IMR-90 (cell line): Measurements from ENCODE around the gene PRKCE. TPM values are rescaled to one million over a fixed set of nuclear protein-coding genes. Genes with fewer than 3 reads are reported as not detected.

ENCODE experiments used
- ATAC-seq: fragments of 200-7000 bp; cut with Tn5 transposase; 2 replicates; pipeline ENCODE4 v1.9.1; 2020; ENCODE audit warnings: low read depth, mild to moderate bottlenecking, moderate library complexity
- BruUV-seq: library from RNA; stranded (reverse); fragments of 400-500 nt; replicated peaks from 2 replicates; lab custom pipeline; 2021; lab: Mats Ljungman, UMichigan
- CTCF ChIA-PET: fragments of 300-600 bp; formaldehyde crosslinking; extraction: SDS; loops from one replicate; lab custom pipeline; 2021; ENCODE audit warnings: antibody characterized with exemption; lab: Yijun Ruan, JAX
- POLR2A ChIA-PET: fragments of 300-600 bp; sonication (Branson Sonifier 250); formaldehyde crosslinking; loops from one replicate; lab custom pipeline; 2022; ENCODE audit warnings: antibody characterized with exemption; ENCODE audit not compliant: unreplicated experiment; lab: Charles Lee
- DNase-seq: peaks from one replicate; pipeline ENCODE4 v3.0.0; 2013
- H2AFZ ChIP-seq: replicated peaks from 2 replicates; pipeline ENCODE3; 2013; ENCODE audit warnings: low read length, mild to moderate bottlenecking; ENCODE audit not compliant: poor library complexity
- H2AK5ac ChIP-seq: 2 replicates; pipeline ENCODE4 v1.6.1; 2013; ENCODE audit warnings: low read depth, low read length, inconsistent platforms
- H2AK9ac ChIP-seq: replicated peaks from 2 replicates; pipeline ENCODE3; 2013; ENCODE audit warnings: mild to moderate bottlenecking, low read depth, low read length, moderate library complexity; ENCODE audit not compliant: poor library complexity
- H2BK120ac ChIP-seq: 2 replicates; pipeline ENCODE4 v1.6.1; 2013; ENCODE audit warnings: low read depth, low read length, inconsistent platforms
- H2BK15ac ChIP-seq: 3 replicates; pipeline ENCODE4 v1.6.1; 2013; ENCODE audit warnings: low read depth, low read length, inconsistent platforms
- H2BK20ac ChIP-seq: 2 replicates; pipeline ENCODE4 v1.6.1; 2013; ENCODE audit warnings: low read depth, mild to moderate bottlenecking, inconsistent platforms, low read length, moderate library complexity
- H2BK5ac ChIP-seq: 2 replicates; pipeline ENCODE4 v1.6.1; 2013; ENCODE audit warnings: mild to moderate bottlenecking, low read depth, low read length, inconsistent platforms; ENCODE audit not compliant: poor library complexity, severe bottlenecking
- H3K14ac ChIP-seq: replicated peaks from 2 replicates; pipeline ENCODE4 v1.6.1; 2013; ENCODE audit warnings: low read depth, low read length, inconsistent platforms
- H3K18ac ChIP-seq: 2 replicates; pipeline ENCODE4 v1.6.1; 2013; ENCODE audit warnings: low read depth, low read length, control low read depth
- H3K23ac ChIP-seq: 2 replicates; pipeline ENCODE4 v1.6.1; 2013; ENCODE audit warnings: low read depth, low read length, inconsistent platforms
- H3K27ac ChIP-seq: 2 replicates; pipeline ENCODE4 v1.5.1; 2013; ENCODE audit warnings: mild to moderate bottlenecking, control low read depth, low read length; ENCODE audit not compliant: insufficient read depth
- H3K27me3 ChIP-seq: 2 replicates; pipeline ENCODE4 v1.6.1; 2013; ENCODE audit warnings: low read length; ENCODE audit not compliant: control insufficient read depth, insufficient read depth
- H3K36me3 ChIP-seq: 2 replicates; pipeline ENCODE4 v1.6.1; 2013; ENCODE audit warnings: low read length, mixed read lengths; ENCODE audit not compliant: control insufficient read depth, insufficient read depth
- H3K4ac ChIP-seq: 2 replicates; pipeline ENCODE4 v1.6.1; 2013; ENCODE audit warnings: low read depth, low read length, inconsistent platforms
- H3K4me1 ChIP-seq: 2 replicates; pipeline ENCODE4 v1.6.1; 2013; ENCODE audit warnings: low read length, mixed read lengths; ENCODE audit not compliant: control insufficient read depth, insufficient read depth
- H3K4me2 ChIP-seq: 2 replicates; pipeline ENCODE4 v1.6.1; 2013; ENCODE audit warnings: low read depth, mild to moderate bottlenecking, control low read depth, low read length, moderate library complexity
- H3K4me3 ChIP-seq: 2 replicates; pipeline ENCODE4 v1.5.1; 2013; ENCODE audit warnings: low read depth, mild to moderate bottlenecking, control low read depth, low read length, moderate library complexity; ENCODE audit not compliant: insufficient read depth
- H3K56ac ChIP-seq: 2 replicates; pipeline ENCODE4 v1.6.1; 2013; ENCODE audit warnings: low read length, inconsistent platforms; ENCODE audit not compliant: insufficient read depth; ENCODE audit errors: extremely low read depth
- H3K79me1 ChIP-seq, 2 experiments: 2 replicates each; pipeline ENCODE4 v1.6.1; 2013; ENCODE audit warnings: low read length in 2 of 2, inconsistent platforms in 1 of 2, low read depth in 1 of 2
- H3K9ac ChIP-seq: 2 replicates; pipeline ENCODE4 v1.6.1; 2013; ENCODE audit warnings: low read depth, low read length, control low read depth
- H3K9me1 ChIP-seq: 2 replicates; pipeline ENCODE4 v1.6.1; 2013; ENCODE audit warnings: low read length, inconsistent platforms; ENCODE audit not compliant: insufficient read depth
- H3K9me3 ChIP-seq: 2 replicates; pipeline ENCODE4 v1.6.1; 2013; ENCODE audit warnings: low read length; ENCODE audit not compliant: control insufficient read depth, insufficient read depth
- H4K20me1 ChIP-seq: 2 replicates; pipeline ENCODE4 v1.6.1; 2013; ENCODE audit warnings: low read length, inconsistent platforms; ENCODE audit not compliant: insufficient read depth
- H4K5ac ChIP-seq: 2 replicates; pipeline ENCODE4 v1.6.1; 2013; ENCODE audit warnings: mild to moderate bottlenecking, low read depth, low read length, control low read depth
- H4K8ac ChIP-seq, 2 experiments: 2 replicates each; pipeline ENCODE4 v1.6.1; 2013; ENCODE audit warnings: low read depth in 2 of 2, low read length in 2 of 2, control low read depth in 1 of 2, inconsistent platforms in 1 of 2
- H4K91ac ChIP-seq: 2 replicates; pipeline ENCODE4 v1.6.1; 2013; ENCODE audit warnings: low read depth, low read length, inconsistent platforms; ENCODE audit not compliant: insufficient read depth
- BHLHE40 ChIP-seq: fragments of 150-350 bp; IDR thresholded peaks from 2 replicates; pipeline ENCODE4 v1.6.1; 2016; ENCODE audit warnings: mild to moderate bottlenecking, low read depth, low read length
- CEBPB ChIP-seq: IDR thresholded peaks from 2 replicates; pipeline ENCODE4 v1.6.1; 2012; ENCODE audit warnings: low read depth, low read length, improper control_type of control experiment
- ELK1 ChIP-seq: fragments of 150-350 bp; IDR thresholded peaks from 2 replicates; pipeline ENCODE4 v1.6.1; 2016; ENCODE audit warnings: low read depth, mild to moderate bottlenecking, low read length, moderate library complexity, borderline replicate concordance
- FOS ChIP-seq: fragments of 150-350 bp; IDR thresholded peaks from 2 replicates; pipeline ENCODE4 v1.6.1; 2016; ENCODE audit warnings: low read depth, low read length
- MAFK ChIP-seq: IDR thresholded peaks from 2 replicates; pipeline ENCODE4 v1.6.1; 2012; ENCODE audit warnings: low read depth, low read length, improper control_type of control experiment
- MAZ ChIP-seq: IDR thresholded peaks from 2 replicates; pipeline ENCODE4 v1.6.1; 2012; ENCODE audit warnings: low read depth, mild to moderate bottlenecking, low read length, improper control_type of control experiment, moderate library complexity, borderline replicate concordance
- MXI1 ChIP-seq: IDR thresholded peaks from 2 replicates; pipeline ENCODE4 v1.6.1; 2012; ENCODE audit warnings: low read depth, mild to moderate bottlenecking, low read length, moderate library complexity, borderline replicate concordance
- NFE2L2 ChIP-seq: fragments of 150-350 bp; IDR thresholded peaks from 2 replicates; pipeline ENCODE4 v1.6.1; 2016; ENCODE audit warnings: low read depth, mild to moderate bottlenecking, low read length
- POLR2A ChIP-seq: IDR thresholded peaks from 2 replicates; pipeline ENCODE4 v1.6.1; 2012; ENCODE audit warnings: mild to moderate bottlenecking, low read depth, low read length
- RAD21 ChIP-seq: IDR thresholded peaks from 2 replicates; pipeline ENCODE4 v1.6.1; 2012; ENCODE audit warnings: low read length, improper control_type of control experiment
- RCOR1 ChIP-seq: IDR thresholded peaks from 2 replicates; pipeline ENCODE4 v1.6.1; 2012; ENCODE audit warnings: mild to moderate bottlenecking, low read length, improper control_type of control experiment; ENCODE audit not compliant: insufficient replicate concordance
- RFX5 ChIP-seq: IDR thresholded peaks from 2 replicates; pipeline ENCODE4 v1.8.0; 2012; ENCODE audit warnings: low read depth, mild to moderate bottlenecking, low read length, moderate library complexity
- SMC3 ChIP-seq: fragments of 150-350 bp; IDR thresholded peaks from 2 replicates; pipeline ENCODE4 v1.6.1; 2016; ENCODE audit warnings: low read depth, mild to moderate bottlenecking, antibody characterized with exemption, low read length, moderate library complexity
- WGBS, 2 experiments: methylation state at CpG; one replicate each; pipeline versions ENCODE4 v1.1.5 to v1.1.7; 2013; ENCODE audit warnings: missing lambda C conversion rate in 2 of 2; ENCODE audit not compliant: insufficient read length in 1 of 2; ENCODE audit errors: extremely low coverage in 2 of 2; 5-methylcytosine and 5-hydroxymethylcytosine counted together
- dilution Hi-C: fragments of 300-500 bp; cut with HindIII; formaldehyde crosslinking; loops from one replicate; pipeline ENCODE4 v1.14.3; 2018; ENCODE audit warnings: low sequenced_read_pairs; ENCODE audit not compliant: unreplicated experiment
- in situ Hi-C: fragments of 300-500 bp; cut with MboI; formaldehyde crosslinking; loops from 3 replicates; pipeline ENCODE4 v1.14.3; 2019; ENCODE audit warnings: low sequenced_read_pairs, inconsistent platforms, mixed read lengths
- intact Hi-C: fragments of 100-400 bp; cut with micrococcal nuclease; formaldehyde crosslinking; loops from 2 replicates; pipeline ENCODE4 v1.10.0; 2022
- polyA plus RNA-seq, 3 experiments: library from polyadenylated mRNA; depleted of rRNA; stranded (reverse); fragments of >200 nt; gene quantifications; 2 replicates each; pipeline ENCODE4 v1.2.3, GENCODE V29; 2012; ENCODE audit warnings: low replicate concordance in 1 of 3
- total RNA-seq: library from RNA; depleted of rRNA; stranded (reverse); fragments of >200 nt; gene quantifications from 2 replicates; pipeline ENCODE4 v1.2.3, GENCODE V29; 2012
- TF ChIP-seq, protein P1 (sequence below): fragments of 150-350 bp; IDR thresholded peaks from 2 replicates; pipeline ENCODE4 v1.6.1; 2017; ENCODE audit warnings: mild to moderate bottlenecking, antibody characterized with exemption, low read length, low read depth
- TF ChIP-seq, protein P2 (sequence below): conservative IDR thresholded peaks from 2 replicates; pipeline ENCODE4 v1.5.1; 2012; ENCODE audit warnings: mild to moderate bottlenecking, low read depth, low read length, improper control_type of control experiment

Gene PRKCE
- total and polyA plus RNA-seq, 2 of the 4 experiments (the other 2 are of a cell fraction), result 8.1 to 32.4 TPM

- H4K20me1 ChIP-seq, result no peaks in the 10 kb centered on the region
- CTCF ChIA-PET, result no interaction called here
- dilution Hi-C loops, result no loop called here
- TF ChIP-seq MAZ (no peak), RFX5 (no peak), ELK1 (no peak), NFE2L2 (no peak), BHLHE40 (no peak), FOS (no peak), RCOR1 (no peak), MXI1 (no peak), RAD21 (no peak), SMC3 (no peak), MAFK (no peak), CEBPB (no peak), POLR2A (no peak)
- TF ChIP-seq, protein P1, sequence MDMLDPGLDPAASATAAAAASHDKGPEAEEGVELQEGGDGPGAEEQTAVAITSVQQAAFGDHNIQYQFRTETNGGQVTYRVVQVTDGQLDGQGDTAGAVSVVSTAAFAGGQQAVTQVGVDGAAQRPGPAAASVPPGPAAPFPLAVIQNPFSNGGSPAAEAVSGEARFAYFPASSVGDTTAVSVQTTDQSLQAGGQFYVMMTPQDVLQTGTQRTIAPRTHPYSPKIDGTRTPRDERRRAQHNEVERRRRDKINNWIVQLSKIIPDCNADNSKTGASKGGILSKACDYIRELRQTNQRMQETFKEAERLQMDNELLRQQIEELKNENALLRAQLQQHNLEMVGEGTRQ, result no peak
- TF ChIP-seq, protein P2, sequence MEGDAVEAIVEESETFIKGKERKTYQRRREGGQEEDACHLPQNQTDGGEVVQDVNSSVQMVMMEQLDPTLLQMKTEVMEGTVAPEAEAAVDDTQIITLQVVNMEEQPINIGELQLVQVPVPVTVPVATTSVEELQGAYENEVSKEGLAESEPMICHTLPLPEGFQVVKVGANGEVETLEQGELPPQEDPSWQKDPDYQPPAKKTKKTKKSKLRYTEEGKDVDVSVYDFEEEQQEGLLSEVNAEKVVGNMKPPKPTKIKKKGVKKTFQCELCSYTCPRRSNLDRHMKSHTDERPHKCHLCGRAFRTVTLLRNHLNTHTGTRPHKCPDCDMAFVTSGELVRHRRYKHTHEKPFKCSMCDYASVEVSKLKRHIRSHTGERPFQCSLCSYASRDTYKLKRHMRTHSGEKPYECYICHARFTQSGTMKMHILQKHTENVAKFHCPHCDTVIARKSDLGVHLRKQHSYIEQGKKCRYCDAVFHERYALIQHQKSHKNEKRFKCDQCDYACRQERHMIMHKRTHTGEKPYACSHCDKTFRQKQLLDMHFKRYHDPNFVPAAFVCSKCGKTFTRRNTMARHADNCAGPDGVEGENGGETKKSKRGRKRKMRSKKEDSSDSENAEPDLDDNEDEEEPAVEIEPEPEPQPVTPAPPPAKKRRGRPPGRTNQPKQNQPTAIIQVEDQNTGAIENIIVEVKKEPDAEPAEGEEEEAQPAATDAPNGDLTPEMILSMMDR, result no peak
- H4K5ac ChIP-seq, result no peak overlapping the region
- H3K18ac ChIP-seq, result no peak overlapping the region
- H3K4ac ChIP-seq, result no peak overlapping the region
- H2BK5ac ChIP-seq, result no peak overlapping the region
- in situ Hi-C loops, result no loop called here
- H2BK20ac ChIP-seq, result no peak overlapping the region
- H3K9me3 ChIP-seq, result no peaks in the 10 kb centered on the region
- H4K8ac ChIP-seq, result no peak overlapping the region
- DNase-seq (no peak), ATAC-seq (no peak)
- no peak overlapping the region for H3K4me2 ChIP-seq
- H2AK9ac ChIP-seq, result no peak overlapping the region
- no peak overlapping the region for H3K56ac ChIP-seq
- WGBS, 2 experiments, result 94% methylated on average over 2 of the region's 4 CpGs; no CpG with 5 or more reads in 1 of the 2 experiments
- no TSS peak for BruUV-seq
- no peak overlapping the region for H3K9ac ChIP-seq
- no peak overlapping the region for H2BK15ac ChIP-seq
- intact Hi-C loops, result no loop called here
- H3K14ac ChIP-seq, result no peak overlapping the region
- H3K9me1 ChIP-seq, result 0 out of 2 replicates have a peak, but pooled peaks cover 2% of the 10 kb centered on the region
- no peak overlapping the region for H3K23ac ChIP-seq
- peaks cover 0 to 3% of the 10 kb centered on the region in 2 experiments; a peak in 2 of 4 replicates for H3K79me1 ChIP-seq
- H3K36me3 ChIP-seq, result no peaks in the 10 kb centered on the region
- H4K91ac ChIP-seq, result no peak overlapping the region
- H3K4me3 ChIP-seq, result no peak overlapping the region
- H2AK5ac ChIP-seq, result no peak overlapping the region
- no peak overlapping the region for H2AFZ ChIP-seq
- H3K27me3 ChIP-seq, result no peaks in the 10 kb centered on the region
- peaks cover 3% of the 10 kb centered on the region; the same call in 1 of the 2 replicates for H3K4me1 ChIP-seq
- no peak overlapping the region for H3K27ac ChIP-seq
- POLR2A ChIA-PET, result no interaction called here
- H2BK120ac ChIP-seq, result no peak overlapping the region
Measured at GRCh38 chr2:45857275-45857609, 205.8 kb downstream of the PRKCE start.
